Measurements from ENCODE around the gene CDK9.

GRCh38 chr9:127738666-127739065 is 47.2 kb upstream of the CDK9 start:
- TF ChIP-seq GATA2 (IDR thresholded peaks at IDR 0.05; ENCODE audit: low read depth, low read length) (no peak), GATA3 (IDR thresholded peaks at IDR 0.05; ENCODE audit: low read depth, low read length) (no peak)
